ENCODE results near the gene ATP10A. TPM values are rescaled to one million over a fixed set of nuclear protein-coding genes. Genes with fewer than 3 reads are reported as not detected.
A peak's percentile ranks its signal among the peaks of the same experiment; 100 is the strongest.
"Not testable (repeated sequence)": the region's sequence is repeated elsewhere in the genome, so short reads cannot be mapped to it uniquely, and the experiment has no call there.

Gene ATP10A
- total RNA-seq, 1 donor from 2014 or later = 1.9 TPM

GRCh38 chr15:25858952-25859760 lies 4.0 kb downstream of the ATP10A start:
- no peak overlapping the region for H3K4me3 Mint-ChIP-seq
- no peaks in the 10 kb centered on the region for H3K9me3 Mint-ChIP-seq
- TF ChIP-seq, protein P1, sequence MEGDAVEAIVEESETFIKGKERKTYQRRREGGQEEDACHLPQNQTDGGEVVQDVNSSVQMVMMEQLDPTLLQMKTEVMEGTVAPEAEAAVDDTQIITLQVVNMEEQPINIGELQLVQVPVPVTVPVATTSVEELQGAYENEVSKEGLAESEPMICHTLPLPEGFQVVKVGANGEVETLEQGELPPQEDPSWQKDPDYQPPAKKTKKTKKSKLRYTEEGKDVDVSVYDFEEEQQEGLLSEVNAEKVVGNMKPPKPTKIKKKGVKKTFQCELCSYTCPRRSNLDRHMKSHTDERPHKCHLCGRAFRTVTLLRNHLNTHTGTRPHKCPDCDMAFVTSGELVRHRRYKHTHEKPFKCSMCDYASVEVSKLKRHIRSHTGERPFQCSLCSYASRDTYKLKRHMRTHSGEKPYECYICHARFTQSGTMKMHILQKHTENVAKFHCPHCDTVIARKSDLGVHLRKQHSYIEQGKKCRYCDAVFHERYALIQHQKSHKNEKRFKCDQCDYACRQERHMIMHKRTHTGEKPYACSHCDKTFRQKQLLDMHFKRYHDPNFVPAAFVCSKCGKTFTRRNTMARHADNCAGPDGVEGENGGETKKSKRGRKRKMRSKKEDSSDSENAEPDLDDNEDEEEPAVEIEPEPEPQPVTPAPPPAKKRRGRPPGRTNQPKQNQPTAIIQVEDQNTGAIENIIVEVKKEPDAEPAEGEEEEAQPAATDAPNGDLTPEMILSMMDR (conservative IDR thresholded peaks at IDR 0.05) = no peak
- peaks cover 54% of the 10 kb centered on the region for H3K27me3 Mint-ChIP-seq
- H3K4me1 Mint-ChIP-seq (ENCODE audit: unreplicated experiment) = no peaks in the 10 kb centered on the region
- no peaks in the 10 kb centered on the region for H3K36me3 Mint-ChIP-seq
- H3K27ac Mint-ChIP-seq = no peak overlapping the region
- DNase-seq (ENCODE audit: extremely low spot score, unreplicated experiment) = no peak

DNA sequence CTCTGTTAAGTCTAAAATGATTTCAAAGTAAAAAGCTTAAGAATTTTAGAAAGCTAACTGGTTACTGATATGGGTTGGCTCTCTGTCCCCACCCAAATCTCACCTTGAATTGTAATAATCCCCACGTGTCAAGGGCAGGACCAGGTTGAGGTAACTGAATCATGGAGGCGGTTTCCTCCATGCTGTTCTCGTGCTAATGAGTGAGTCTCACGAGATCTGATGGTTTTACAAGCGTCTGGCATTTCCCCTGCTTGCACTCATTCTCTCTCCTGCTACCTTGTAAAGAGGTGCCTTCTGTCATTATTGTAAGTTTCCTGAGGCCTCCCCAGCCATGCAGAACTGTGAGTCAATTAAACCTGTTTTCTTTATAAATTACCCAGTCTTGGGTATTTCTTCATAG lies 7.1 kb downstream of the ATP10A start:
- not testable (repeated sequence) for H3K4me1 Mint-ChIP-seq (ENCODE audit: unreplicated experiment); H3K4me3 Mint-ChIP-seq; H3K36me3 Mint-ChIP-seq; DNase-seq (ENCODE audit: extremely low spot score, unreplicated experiment); H3K27ac Mint-ChIP-seq; H3K9me3 Mint-ChIP-seq
- H3K27me3 Mint-ChIP-seq = peaks cover 44% of the 10 kb centered on the region

GRCh38 chr15:25852661-25853524 lies 10.2 kb downstream of the ATP10A start:
- H3K27me3 Mint-ChIP-seq = peaks cover 29% of the 10 kb centered on the region
- H3K9me3 Mint-ChIP-seq = no peaks in the 10 kb centered on the region
- TF ChIP-seq, protein P1 (conservative IDR thresholded peaks at IDR 0.05) = no peak
- peaks cover 19% of the 10 kb centered on the region for H3K4me1 Mint-ChIP-seq (ENCODE audit: unreplicated experiment)
- no peak overlapping the region for H3K27ac Mint-ChIP-seq
- no peaks in the 10 kb centered on the region for H3K36me3 Mint-ChIP-seq
- no peak for DNase-seq (ENCODE audit: extremely low spot score, unreplicated experiment)
- H3K4me3 Mint-ChIP-seq = no peak overlapping the region

DNA sequence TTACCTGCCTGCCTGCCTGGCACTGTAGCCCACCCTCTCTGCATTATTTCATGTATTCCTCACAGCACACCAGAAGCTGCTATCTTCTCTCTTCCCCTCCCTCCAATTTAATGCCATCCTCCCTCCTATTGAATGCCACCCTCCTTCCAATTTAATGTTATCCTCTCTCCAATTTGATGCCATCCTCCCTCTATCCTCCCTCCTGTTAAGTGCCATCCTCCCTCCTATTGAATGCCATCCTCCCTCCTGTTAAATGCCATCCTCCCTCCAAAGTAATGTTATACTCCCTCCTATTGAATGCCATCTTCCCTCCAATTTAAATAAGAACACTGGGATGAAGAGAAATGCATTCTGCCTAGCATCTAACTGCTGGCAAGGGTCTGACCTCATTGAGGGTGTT lies 11.1 kb downstream of the ATP10A start:
- TF ChIP-seq, protein P1 (conservative IDR thresholded peaks at IDR 0.05) = no peak
- H3K36me3 Mint-ChIP-seq = no peaks in the 10 kb centered on the region
- H3K4me1 Mint-ChIP-seq (ENCODE audit: unreplicated experiment) = peaks cover 21% of the 10 kb centered on the region
- no peak overlapping the region for H3K27ac Mint-ChIP-seq
- no peak overlapping the region for H3K4me3 Mint-ChIP-seq
- peaks cover 23% of the 10 kb centered on the region for H3K27me3 Mint-ChIP-seq
- no peak for DNase-seq (ENCODE audit: extremely low spot score, unreplicated experiment)
- no peaks in the 10 kb centered on the region for H3K9me3 Mint-ChIP-seq

- Mint-ChIP-seq H3K4me3 (peak overlapping the region; percentile 85), H3K27me3 (peaks cover 23% of the 10 kb centered on the region), H3K36me3 (no peaks in the 10 kb centered on the region), H3K4me1 (ENCODE audit: unreplicated experiment) (peaks cover 22% of the 10 kb centered on the region), H3K27ac (peak overlapping the region; percentile 81), H3K9me3 (no peaks in the 10 kb centered on the region)
- TF ChIP-seq, protein P1 (conservative IDR thresholded peaks at IDR 0.05) = no peak
- no peak for DNase-seq (ENCODE audit: extremely low spot score, unreplicated experiment)
Observed at GRCh38 chr15:25850154-25851111, 12.7 kb downstream of the ATP10A start.

Measured in type B pancreatic cell (in vitro differentiated cells).